Measurements from ENCODE around the gene BRMS1. TPM values are rescaled to one million over a fixed set of nuclear protein-coding genes. Genes with fewer than 3 reads are reported as not detected.

Gene BRMS1
- total RNA-seq, 1 experiment from 2014 or later = 48.1 TPM

DNA sequence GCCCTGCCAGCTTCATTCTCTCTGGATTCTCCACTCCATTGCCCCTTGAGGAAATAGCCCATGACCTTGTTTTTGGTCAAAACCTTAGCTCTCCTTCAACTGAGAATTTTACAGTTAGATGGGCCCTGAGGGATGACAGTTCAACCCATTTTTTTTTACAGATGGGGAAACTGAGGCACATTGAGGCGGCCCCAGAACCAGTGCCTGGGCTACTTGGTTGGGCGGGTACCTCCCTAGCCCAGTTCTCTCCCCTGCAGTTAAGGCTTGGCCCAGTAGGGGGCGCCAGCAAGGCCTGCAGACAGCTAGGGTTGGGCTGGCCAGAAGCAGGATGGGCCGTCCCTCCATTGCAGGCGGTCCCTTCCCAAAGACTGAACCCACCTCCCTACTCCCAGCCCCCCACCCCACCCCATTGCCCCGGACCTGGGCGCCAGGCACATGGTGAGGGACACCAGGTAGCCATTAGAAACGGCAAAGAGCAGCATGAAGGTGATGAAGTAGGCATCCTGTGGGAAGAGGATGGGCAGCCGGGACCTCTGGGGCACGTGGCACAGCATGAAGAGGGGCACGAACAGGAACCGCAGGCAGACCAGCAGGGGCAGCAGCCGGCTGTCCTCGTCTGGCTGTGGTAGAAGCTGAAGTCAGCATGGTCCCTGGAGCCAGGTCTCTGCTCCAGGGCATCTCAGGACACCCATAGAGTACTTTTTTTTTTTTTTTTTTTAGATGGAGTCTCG lies 19.1 kb upstream of the BRMS1 start:
- TF ChIP-seq, protein P1, sequence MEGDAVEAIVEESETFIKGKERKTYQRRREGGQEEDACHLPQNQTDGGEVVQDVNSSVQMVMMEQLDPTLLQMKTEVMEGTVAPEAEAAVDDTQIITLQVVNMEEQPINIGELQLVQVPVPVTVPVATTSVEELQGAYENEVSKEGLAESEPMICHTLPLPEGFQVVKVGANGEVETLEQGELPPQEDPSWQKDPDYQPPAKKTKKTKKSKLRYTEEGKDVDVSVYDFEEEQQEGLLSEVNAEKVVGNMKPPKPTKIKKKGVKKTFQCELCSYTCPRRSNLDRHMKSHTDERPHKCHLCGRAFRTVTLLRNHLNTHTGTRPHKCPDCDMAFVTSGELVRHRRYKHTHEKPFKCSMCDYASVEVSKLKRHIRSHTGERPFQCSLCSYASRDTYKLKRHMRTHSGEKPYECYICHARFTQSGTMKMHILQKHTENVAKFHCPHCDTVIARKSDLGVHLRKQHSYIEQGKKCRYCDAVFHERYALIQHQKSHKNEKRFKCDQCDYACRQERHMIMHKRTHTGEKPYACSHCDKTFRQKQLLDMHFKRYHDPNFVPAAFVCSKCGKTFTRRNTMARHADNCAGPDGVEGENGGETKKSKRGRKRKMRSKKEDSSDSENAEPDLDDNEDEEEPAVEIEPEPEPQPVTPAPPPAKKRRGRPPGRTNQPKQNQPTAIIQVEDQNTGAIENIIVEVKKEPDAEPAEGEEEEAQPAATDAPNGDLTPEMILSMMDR (IDR thresholded peaks at IDR 0.05; ENCODE audit: unreplicated experiment) = peak; percentile 93
- DNase-seq = peak; percentile 75
- Mint-ChIP-seq H3K4me1 (ENCODE audit: low read depth, unreplicated experiment) (no peaks in the 10 kb centered on the region), H3K27me3 (ENCODE audit: unreplicated experiment) (no peaks in the 10 kb centered on the region), H3K36me3 (ENCODE audit: insufficient read depth, unreplicated experiment) (peaks cover 76% of the 10 kb centered on the region), H3K27ac (ENCODE audit: unreplicated experiment) (no peak overlapping the region), H3K9me3 (ENCODE audit: low read depth, unreplicated experiment) (no peaks in the 10 kb centered on the region), H3K4me3 (ENCODE audit: low read depth, unreplicated experiment) (no peak overlapping the region)
- BruUV-seq (replicated peaks) = no TSS peak
- CTCF ChIA-PET = no interaction called here
- intact Hi-C loops (cut with micrococcal nuclease; ENCODE audit: unreplicated experiment) = no loop called here

DNA sequence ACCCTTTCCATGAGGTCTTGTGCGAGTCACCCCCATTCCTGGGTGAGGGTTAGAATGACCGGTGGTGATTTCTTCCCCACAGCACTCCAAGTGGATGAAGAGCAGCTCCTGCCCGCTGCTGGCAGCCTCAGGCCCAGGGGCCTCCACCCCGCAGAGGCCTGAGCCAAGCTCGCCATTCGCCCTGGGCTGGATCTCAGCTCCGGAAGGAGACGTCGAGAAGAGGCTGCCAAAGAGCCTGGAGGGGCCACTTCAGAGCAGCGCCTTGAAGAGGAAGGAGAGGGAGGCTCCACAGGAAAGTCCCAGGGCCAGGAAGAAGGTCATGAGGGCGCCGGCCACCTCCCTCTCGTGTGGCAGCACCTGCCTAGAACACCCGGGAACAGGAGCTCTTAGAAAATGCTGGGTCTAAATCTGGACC lies 18.3 kb upstream of the BRMS1 start:
- Mint-ChIP-seq H3K9me3 (ENCODE audit: low read depth, unreplicated experiment) (no peaks in the 10 kb centered on the region), H3K36me3 (ENCODE audit: insufficient read depth, unreplicated experiment) (peaks cover 75% of the 10 kb centered on the region), H3K27me3 (ENCODE audit: unreplicated experiment) (no peaks in the 10 kb centered on the region), H3K27ac (ENCODE audit: unreplicated experiment) (no peak overlapping the region), H3K4me3 (ENCODE audit: low read depth, unreplicated experiment) (no peak overlapping the region), H3K4me1 (ENCODE audit: low read depth, unreplicated experiment) (no peaks in the 10 kb centered on the region)
- CTCF ChIA-PET = interaction anchor here (1.3 kb wide), 1 partner anchor 18 kb away, joined by 3 read pairs; the partner anchor contains the start of gene BRMS1
- DNase-seq = no peak
- TF ChIP-seq, protein P1 (IDR thresholded peaks at IDR 0.05; ENCODE audit: unreplicated experiment) = no peak
- no TSS peak for BruUV-seq (replicated peaks)
- intact Hi-C loops (cut with micrococcal nuclease; ENCODE audit: unreplicated experiment) = no loop called here

DNA sequence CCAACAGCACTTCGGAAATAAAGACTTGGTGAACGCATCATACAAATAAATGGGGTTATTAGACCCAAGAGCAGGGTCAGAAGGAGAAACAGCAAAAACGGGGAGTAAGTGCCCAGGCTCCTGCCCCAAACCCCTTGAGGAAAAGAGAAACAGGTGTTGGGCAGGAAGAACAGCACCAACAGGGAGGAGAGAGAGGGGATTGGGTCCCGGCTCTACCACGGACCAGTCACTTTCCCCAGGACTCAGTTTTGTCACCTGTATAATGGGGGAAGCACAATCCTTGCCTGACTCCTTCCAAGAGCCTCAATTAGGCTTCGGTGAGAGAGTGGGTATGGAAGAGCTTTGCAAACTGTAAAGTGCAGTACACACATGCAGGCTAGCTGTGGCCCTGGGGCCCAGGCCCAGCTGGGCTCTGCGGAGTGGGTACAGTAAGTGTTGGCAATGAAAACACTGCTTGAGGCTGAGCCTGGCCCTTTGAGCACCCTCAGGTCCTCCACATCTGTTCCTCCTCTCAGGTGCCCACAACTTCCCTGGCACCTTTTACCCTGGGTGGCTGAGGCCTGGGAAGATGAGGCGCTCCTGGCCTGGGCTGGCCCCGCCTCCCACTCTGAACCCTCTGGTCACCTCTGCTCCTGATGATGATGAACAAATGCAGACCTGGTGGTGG lies 17.7 kb upstream of the BRMS1 start:
- Mint-ChIP-seq H3K4me1 (ENCODE audit: low read depth, unreplicated experiment) (no peaks in the 10 kb centered on the region), H3K27ac (ENCODE audit: unreplicated experiment) (peak overlapping the region; percentile 60), H3K27me3 (ENCODE audit: unreplicated experiment) (no peaks in the 10 kb centered on the region), H3K36me3 (ENCODE audit: insufficient read depth, unreplicated experiment) (peaks cover 75% of the 10 kb centered on the region), H3K9me3 (ENCODE audit: low read depth, unreplicated experiment) (no peaks in the 10 kb centered on the region), H3K4me3 (ENCODE audit: low read depth, unreplicated experiment) (no peak overlapping the region)
- DNase-seq = no peak
- no TSS peak for BruUV-seq (replicated peaks)
- TF ChIP-seq, protein P1 (IDR thresholded peaks at IDR 0.05; ENCODE audit: unreplicated experiment) = no peak
- CTCF ChIA-PET = interaction anchor here (1.3 kb wide), 2 partner anchors 18 to 23 kb away, joined by 3 read pairs; partner anchors contain the start of gene BRMS1
- intact Hi-C loops (cut with micrococcal nuclease; ENCODE audit: unreplicated experiment) = no loop called here

DNA sequence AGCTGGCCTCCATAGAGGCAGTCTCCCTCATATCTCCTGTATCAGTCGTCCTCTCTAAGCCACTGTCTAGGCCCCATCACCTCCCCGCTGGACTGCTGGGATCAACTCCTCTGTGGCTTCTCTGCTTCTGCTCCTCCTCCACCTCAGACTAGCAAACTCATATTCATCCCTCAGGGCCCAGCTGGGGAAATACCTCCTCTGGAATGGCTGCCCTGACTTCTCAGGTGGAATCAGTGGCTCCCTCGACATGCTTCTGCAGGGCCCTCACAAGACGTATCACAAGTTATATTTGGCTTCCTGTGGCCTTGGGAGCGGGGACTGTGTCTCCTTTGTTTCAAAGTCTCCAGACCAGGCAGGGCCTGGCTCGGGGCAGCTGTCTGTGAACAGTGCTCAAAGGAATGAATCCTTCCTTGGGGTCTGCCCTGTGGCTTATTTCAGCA lies 16.6 kb upstream of the BRMS1 start:
- TF ChIP-seq, protein P1 (IDR thresholded peaks at IDR 0.05; ENCODE audit: unreplicated experiment) = no peak
- CTCF ChIA-PET = interaction anchor here (1.3 kb wide), 1 partner anchor 24 kb away, joined by 3 read pairs; no protein-coding TSS in a partner anchor
- Mint-ChIP-seq H3K9me3 (ENCODE audit: low read depth, unreplicated experiment) (no peaks in the 10 kb centered on the region), H3K27ac (ENCODE audit: unreplicated experiment) (peak overlapping the region; percentile 60), H3K4me3 (ENCODE audit: low read depth, unreplicated experiment) (no peak overlapping the region), H3K27me3 (ENCODE audit: unreplicated experiment) (no peaks in the 10 kb centered on the region), H3K4me1 (ENCODE audit: low read depth, unreplicated experiment) (no peaks in the 10 kb centered on the region), H3K36me3 (ENCODE audit: insufficient read depth, unreplicated experiment) (peaks cover 72% of the 10 kb centered on the region)
- DNase-seq = no peak
- no TSS peak for BruUV-seq (replicated peaks)
- intact Hi-C loops (cut with micrococcal nuclease; ENCODE audit: unreplicated experiment) = no loop called here

Data from Calu3 (cell line).